HFFc6 (cell line): Measurements from ENCODE around the gene KIF5B. TPM values are rescaled to one million over a fixed set of nuclear protein-coding genes. Genes with fewer than 3 reads are reported as not detected.
"Not testable (repeated sequence)": the region's sequence is repeated elsewhere in the genome, so short reads cannot be mapped to it uniquely, and the experiment has no call there.

ENCODE experiments used
- DNase-seq: peaks from one replicate; pipeline ENCODE4 v3.0.0-alpha.2; 2018
- H3K27ac Mint-ChIP-seq: 2 replicates; pipeline ENCODE4 v1.8.0; 2020; ENCODE audit warnings: mild to moderate bottlenecking, mixed read lengths
- H3K27me3 Mint-ChIP-seq: 2 replicates; pipeline ENCODE4 v1.8.0; 2021; ENCODE audit warnings: mild to moderate bottlenecking, moderate library complexity, mixed read lengths; ENCODE audit not compliant: insufficient read depth
- H3K36me3 Mint-ChIP-seq: 2 replicates; pipeline ENCODE4 v1.8.0; 2021; ENCODE audit warnings: low read depth, mixed read lengths
- H3K4me1 Mint-ChIP-seq: 2 replicates; pipeline ENCODE4 v1.8.0; 2020; ENCODE audit warnings: low read depth, mixed read lengths
- H3K4me3 Mint-ChIP-seq: 2 replicates; pipeline ENCODE4 v1.8.0; 2020; ENCODE audit warnings: mild to moderate bottlenecking, moderate library complexity, mixed read lengths
- H3K9me3 Mint-ChIP-seq: 2 replicates; pipeline ENCODE4 v1.8.0; 2020; ENCODE audit warnings: mild to moderate bottlenecking, mixed read lengths
- total RNA-seq, 6 experiments: library from RNA; stranded (reverse); fragmentation: NEBNext Ultra II Directional; extraction: Animal tissue kit (Norgen Biotek cat#: 25700); gene quantifications; 2 replicates in 1 of 6; 3 replicates in 5 of 6; pipeline ENCODE4 v1.2.3, GENCODE V29; 2021
- TF ChIP-seq, protein P1 (sequence below): fragments of 200-600 bp; sonication (generic); IDR thresholded peaks from 2 replicates; pipeline ENCODE4 v1.5.0; 2021; ENCODE audit warnings: antibody characterized with exemption, mild to moderate bottlenecking

KIF5B gene
- total RNA-seq, 6 experiments from 2014 or later = 127 to 142 (median 137) TPM

DNA sequence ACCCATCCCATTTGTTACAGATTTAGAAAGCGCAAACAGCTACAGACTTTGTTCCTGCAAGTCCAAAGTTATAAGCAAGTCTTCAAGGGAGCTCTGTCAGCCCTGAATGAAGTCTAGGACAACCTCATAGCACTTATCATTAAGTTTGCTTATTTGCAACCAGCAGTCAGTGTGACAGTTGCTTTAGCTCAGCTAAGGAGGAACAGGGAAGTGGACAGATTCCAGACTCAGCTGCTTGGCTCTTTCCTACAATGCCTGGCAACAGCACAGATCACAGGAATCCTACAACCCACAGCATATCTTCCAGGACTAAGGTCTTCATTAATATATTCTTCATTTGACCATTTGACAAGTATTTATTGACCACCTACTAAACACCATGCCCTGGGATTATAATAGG lies 17.4 kb upstream of the KIF5B start:
- H3K9me3 Mint-ChIP-seq = no peaks in the 10 kb centered on the region
- no peaks in the 10 kb centered on the region for H3K36me3 Mint-ChIP-seq
- H3K4me3 Mint-ChIP-seq = no peak overlapping the region
- no peak overlapping the region for H3K27ac Mint-ChIP-seq
- peaks cover 11% of the 10 kb centered on the region for H3K4me1 Mint-ChIP-seq
- DNase-seq = no peak
- H3K27me3 Mint-ChIP-seq = no peaks in the 10 kb centered on the region; the same call in none of the 2 replicates
- TF ChIP-seq, protein P1, sequence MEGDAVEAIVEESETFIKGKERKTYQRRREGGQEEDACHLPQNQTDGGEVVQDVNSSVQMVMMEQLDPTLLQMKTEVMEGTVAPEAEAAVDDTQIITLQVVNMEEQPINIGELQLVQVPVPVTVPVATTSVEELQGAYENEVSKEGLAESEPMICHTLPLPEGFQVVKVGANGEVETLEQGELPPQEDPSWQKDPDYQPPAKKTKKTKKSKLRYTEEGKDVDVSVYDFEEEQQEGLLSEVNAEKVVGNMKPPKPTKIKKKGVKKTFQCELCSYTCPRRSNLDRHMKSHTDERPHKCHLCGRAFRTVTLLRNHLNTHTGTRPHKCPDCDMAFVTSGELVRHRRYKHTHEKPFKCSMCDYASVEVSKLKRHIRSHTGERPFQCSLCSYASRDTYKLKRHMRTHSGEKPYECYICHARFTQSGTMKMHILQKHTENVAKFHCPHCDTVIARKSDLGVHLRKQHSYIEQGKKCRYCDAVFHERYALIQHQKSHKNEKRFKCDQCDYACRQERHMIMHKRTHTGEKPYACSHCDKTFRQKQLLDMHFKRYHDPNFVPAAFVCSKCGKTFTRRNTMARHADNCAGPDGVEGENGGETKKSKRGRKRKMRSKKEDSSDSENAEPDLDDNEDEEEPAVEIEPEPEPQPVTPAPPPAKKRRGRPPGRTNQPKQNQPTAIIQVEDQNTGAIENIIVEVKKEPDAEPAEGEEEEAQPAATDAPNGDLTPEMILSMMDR = no peak

- TF ChIP-seq, protein P1 = no peak
- Mint-ChIP-seq H3K36me3 (no peaks in the 10 kb centered on the region), H3K9me3 (no peaks in the 10 kb centered on the region), H3K4me1 (peaks cover 7% of the 10 kb centered on the region), H3K27ac (no peak overlapping the region), H3K4me3 (no peak overlapping the region), H3K27me3 (no peaks in the 10 kb centered on the region; the same call in none of the 2 replicates)
- no peak for DNase-seq
Observed at GRCh38 chr10:32073128-32073527, 16.9 kb upstream of the KIF5B start.

DNA sequence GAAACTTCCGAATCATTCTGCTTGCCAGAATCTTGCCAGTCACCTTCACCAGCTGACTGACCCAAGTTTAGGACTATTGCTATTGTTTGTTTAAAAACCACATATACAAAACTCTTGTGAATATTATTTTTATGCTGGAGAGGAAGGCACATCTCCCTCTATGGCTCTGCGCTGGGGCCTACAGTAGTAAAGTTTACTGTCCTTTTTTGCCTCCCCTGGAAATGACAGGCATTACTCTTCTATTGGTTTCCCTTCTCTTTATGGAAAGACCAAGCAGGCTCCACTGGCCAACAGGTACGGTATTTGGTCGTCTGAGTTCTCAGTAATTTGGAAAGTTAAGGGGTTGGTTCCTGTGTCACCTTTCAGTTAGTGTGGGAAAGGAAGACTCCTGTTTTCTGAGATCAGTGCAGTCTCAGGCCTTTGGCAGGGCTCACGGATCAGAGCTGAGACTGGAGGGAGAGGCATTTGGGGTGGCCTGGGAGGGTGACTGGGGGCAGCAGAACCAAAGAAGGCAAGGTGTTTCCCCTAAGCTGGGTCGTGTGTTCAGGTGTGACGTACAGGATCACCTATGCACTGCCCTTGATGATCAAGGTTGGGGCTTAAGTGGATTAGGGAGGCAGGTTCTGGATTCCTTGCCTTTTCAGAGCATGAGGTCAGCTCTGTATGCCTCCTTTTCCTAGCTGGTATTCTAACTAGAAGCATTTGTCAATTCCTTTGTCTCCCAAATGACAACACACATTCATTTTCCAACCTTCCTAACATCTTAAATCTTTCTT lies 16.0 kb upstream of the KIF5B start:
- H3K9me3 Mint-ChIP-seq = no peaks in the 10 kb centered on the region
- H3K36me3 Mint-ChIP-seq = no peaks in the 10 kb centered on the region
- H3K4me1 Mint-ChIP-seq = no peaks in the 10 kb centered on the region
- no peak overlapping the region for H3K4me3 Mint-ChIP-seq
- no peak overlapping the region for H3K27ac Mint-ChIP-seq
- no peak for DNase-seq
- TF ChIP-seq, protein P1 = no peak
- no peaks in the 10 kb centered on the region; the same call in none of the 2 replicates for H3K27me3 Mint-ChIP-seq

DNA sequence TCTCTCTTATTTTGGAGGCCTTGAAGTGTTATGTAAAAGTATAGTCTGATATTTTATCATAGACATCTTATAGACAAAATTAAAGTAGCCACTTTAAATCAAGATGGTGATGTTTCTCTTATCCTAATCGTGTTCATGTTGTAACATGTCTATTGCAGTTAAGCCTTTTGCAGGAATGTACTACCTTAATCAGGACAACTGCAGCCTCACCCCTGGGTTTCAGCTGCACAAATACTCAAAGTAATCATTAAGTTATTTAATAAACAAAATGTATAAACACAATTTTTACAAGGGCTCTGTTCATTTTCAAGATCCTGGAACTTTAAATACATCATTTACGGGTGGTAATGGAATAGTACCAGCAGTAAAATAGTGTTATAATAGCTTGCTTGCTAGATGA lies 14.4 kb upstream of the KIF5B start:
- DNase-seq = no peak
- H3K27ac Mint-ChIP-seq = no peak overlapping the region
- TF ChIP-seq, protein P1 = no peak
- no peaks in the 10 kb centered on the region; the same call in none of the 2 replicates for H3K27me3 Mint-ChIP-seq
- no peak overlapping the region for H3K4me3 Mint-ChIP-seq
- no peaks in the 10 kb centered on the region for H3K36me3 Mint-ChIP-seq
- H3K9me3 Mint-ChIP-seq = peaks cover under 1% of the 10 kb centered on the region; the same call in 1 of the 2 replicates
- 0 out of 2 replicates have a peak, but pooled peaks cover 5% of the 10 kb centered on the region for H3K4me1 Mint-ChIP-seq

GRCh38 chr10:32068569-32068968 lies 12.3 kb upstream of the KIF5B start:
- Mint-ChIP-seq H3K27me3 (no peaks in the 10 kb centered on the region; the same call in 1 of the 2 replicates), H3K9me3 (peaks cover 5% of the 10 kb centered on the region; the same call in 1 of the 2 replicates), H3K27ac (no peak overlapping the region), H3K36me3 (no peaks in the 10 kb centered on the region), H3K4me1 (0 out of 2 replicates have a peak, but pooled peaks cover 5% of the 10 kb centered on the region), H3K4me3 (no peak overlapping the region)
- TF ChIP-seq, protein P1 = no peak
- no peak for DNase-seq

DNA sequence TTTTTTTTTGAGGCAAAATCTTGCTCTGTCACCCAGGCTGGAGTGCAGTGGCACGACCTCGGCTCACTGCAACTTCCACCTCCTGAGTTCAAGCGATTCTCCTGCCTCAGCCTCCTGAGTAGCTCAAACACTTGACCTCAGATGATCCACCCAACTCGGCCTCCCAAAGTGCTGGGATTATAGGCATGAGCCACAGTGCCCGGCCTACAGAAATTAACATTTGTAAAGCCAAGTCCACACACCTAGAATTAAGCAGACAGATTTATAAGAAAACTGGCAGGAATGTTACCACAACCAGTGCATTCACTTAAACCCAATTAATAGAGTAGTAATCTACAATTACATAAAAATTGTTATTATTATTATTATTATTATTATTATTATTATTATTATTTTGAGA lies 11.7 kb upstream of the KIF5B start:
- not testable (repeated sequence) for H3K27ac Mint-ChIP-seq, H3K27me3 Mint-ChIP-seq, H3K4me3 Mint-ChIP-seq, H3K36me3 Mint-ChIP-seq, H3K9me3 Mint-ChIP-seq, H3K4me1 Mint-ChIP-seq, DNase-seq
